ENCODE measurements around the gene KCNC3.

KCNC3 gene

DNA sequence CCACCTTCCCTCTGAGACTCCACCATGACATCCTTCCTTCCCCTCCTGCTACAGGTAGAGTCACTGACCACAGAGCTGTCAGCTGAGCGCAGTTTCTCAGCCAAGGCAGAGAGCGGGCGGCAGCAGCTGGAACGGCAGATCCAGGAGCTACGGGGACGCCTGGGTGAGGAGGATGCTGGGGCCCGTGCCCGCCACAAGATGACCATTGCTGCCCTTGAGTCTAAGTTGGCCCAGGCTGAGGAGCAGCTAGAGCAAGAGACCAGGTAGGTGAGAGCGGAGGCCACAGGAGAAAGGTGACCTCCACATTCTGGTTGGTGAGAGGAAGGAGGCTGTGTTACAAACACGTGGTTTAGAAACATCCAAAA, 27.6 kb downstream of the KCNC3 start:
- no peaks in the 10 kb centered on the region for H3K36me3 ChIP-seq (replicated peaks)
- no peaks in the 10 kb centered on the region for H3K9me3 ChIP-seq
- no peaks in the 10 kb centered on the region for H3K4me1 ChIP-seq
- no peaks in the 10 kb centered on the region for H3K27me3 ChIP-seq (ENCODE audit: low read depth)
- in situ Hi-C loops (cut with MboI; ENCODE audit: low sequenced_read_pairs), result no loop called here
- no peak for DNase-seq (ENCODE audit: low spot score in 2 of 2)
- no peak overlapping the region for H3K4me3 ChIP-seq

DNA sequence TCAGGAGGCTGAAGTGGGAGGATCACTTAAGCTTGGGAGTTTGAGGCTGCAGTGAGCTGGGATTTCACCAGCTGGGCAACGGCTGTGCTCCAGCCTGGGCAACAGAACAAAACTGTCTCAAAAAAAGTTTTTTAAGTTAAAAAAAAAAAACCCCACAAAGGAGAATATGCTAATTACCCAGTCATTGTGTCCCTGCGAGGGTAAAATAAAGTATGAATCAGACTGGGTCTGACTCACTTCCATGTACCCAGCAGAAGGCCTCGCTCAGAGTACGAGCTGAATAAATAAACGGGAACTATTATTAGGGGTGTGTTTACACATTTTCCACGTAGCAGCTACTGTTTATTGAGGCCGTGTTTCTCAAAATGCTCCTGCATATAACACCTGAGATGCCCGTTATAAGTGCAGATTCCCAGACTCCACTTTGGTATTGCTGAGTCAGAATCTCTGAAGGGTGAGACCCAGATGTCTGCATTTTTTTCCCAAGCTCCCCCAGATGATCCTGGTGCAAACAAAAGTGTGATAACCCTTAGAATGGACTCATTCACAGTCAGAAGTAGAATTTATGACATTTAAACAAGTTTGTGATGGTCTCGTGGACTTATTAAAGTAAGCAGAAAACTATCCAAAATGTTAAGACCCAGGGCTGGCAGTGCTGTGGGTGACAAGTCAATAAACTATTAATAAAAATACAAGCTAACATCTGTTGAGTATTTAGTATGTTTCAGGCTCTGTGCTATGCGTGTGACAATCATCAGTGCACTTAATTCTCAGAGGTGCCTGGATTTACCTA, 28.2 kb downstream of the KCNC3 start:
- no peaks in the 10 kb centered on the region for H3K27me3 ChIP-seq (ENCODE audit: low read depth)
- DNase-seq (ENCODE audit: low spot score in 2 of 2), result no peak
- no peaks in the 10 kb centered on the region for H3K4me1 ChIP-seq
- no peaks in the 10 kb centered on the region for H3K36me3 ChIP-seq (replicated peaks)
- in situ Hi-C loops (cut with MboI; ENCODE audit: low sequenced_read_pairs), result no loop called here
- H3K4me3 ChIP-seq, result no peak overlapping the region
- no peaks in the 10 kb centered on the region for H3K9me3 ChIP-seq

DNA sequence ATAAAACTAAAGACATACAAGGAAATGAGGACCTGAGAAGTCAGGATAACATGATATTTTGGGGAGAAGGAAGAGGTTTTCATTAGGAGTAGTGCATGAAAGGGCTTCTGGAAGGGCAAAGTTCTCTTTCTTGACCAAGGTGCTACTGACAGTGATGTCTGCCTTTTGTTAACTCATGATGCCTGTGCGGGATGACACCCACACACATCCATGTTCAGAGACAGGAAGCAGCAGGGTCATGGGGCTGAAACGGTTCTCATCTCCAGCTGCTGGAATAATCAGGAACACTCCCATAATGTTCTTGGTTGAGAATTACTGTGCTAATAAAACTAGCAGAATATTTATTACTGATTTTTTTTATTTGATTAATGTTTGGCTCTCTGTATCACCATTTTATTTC, 29.1 kb downstream of the KCNC3 start:
- H3K27me3 ChIP-seq (ENCODE audit: low read depth), result no peaks in the 10 kb centered on the region
- in situ Hi-C loops (cut with MboI; ENCODE audit: low sequenced_read_pairs), result no loop called here
- H3K4me3 ChIP-seq, result no peak overlapping the region
- DNase-seq (ENCODE audit: low spot score in 2 of 2), result no peak
- H3K36me3 ChIP-seq (replicated peaks), result no peaks in the 10 kb centered on the region
- no peaks in the 10 kb centered on the region for H3K4me1 ChIP-seq
- no peaks in the 10 kb centered on the region for H3K9me3 ChIP-seq

DNA sequence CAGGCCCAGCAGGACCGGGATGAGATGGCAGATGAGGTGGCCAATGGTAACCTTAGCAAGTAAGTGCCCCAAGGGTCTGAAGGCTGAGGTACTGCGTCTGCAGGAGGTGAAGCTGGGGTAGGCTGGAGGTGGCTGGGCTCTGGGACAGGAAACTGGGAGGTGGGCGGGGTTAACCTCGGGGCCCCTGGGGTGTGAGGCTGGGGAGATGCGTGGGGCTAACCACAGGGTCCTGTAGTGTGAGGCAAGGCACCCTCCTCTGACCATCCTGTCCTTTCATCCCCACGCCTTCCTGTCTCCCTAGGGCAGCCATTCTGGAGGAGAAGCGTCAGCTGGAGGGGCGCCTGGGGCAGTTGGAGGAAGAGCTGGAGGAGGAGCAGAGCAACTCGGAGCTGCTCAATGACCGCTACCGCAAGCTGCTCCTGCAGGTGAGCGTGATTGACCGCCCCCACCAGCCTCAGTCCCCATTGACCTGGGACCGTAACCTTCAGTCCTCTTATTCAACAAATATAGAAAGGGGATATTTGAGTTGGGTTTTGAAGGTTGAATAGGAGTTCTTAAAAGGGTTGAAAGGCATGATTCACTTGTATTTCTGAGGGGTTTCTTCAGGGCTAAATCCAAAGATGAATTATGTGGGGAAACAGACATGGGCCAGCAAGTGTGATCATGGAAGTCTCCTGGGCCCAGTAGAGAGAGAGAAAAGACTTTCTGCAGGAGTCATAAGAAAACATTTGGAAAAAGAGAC, 35.7 kb downstream of the KCNC3 start:
- Histone ChIP-seq H3K9me3 (no peaks in the 10 kb centered on the region), H3K4me3 (no peak overlapping the region), H3K36me3 (replicated peaks) (no peaks in the 10 kb centered on the region), H3K27me3 (ENCODE audit: low read depth) (no peaks in the 10 kb centered on the region), H3K4me1 (no peaks in the 10 kb centered on the region)
- in situ Hi-C loops (cut with MboI; ENCODE audit: low sequenced_read_pairs), result no loop called here
- no peak for DNase-seq (ENCODE audit: low spot score in 2 of 2)

DNA sequence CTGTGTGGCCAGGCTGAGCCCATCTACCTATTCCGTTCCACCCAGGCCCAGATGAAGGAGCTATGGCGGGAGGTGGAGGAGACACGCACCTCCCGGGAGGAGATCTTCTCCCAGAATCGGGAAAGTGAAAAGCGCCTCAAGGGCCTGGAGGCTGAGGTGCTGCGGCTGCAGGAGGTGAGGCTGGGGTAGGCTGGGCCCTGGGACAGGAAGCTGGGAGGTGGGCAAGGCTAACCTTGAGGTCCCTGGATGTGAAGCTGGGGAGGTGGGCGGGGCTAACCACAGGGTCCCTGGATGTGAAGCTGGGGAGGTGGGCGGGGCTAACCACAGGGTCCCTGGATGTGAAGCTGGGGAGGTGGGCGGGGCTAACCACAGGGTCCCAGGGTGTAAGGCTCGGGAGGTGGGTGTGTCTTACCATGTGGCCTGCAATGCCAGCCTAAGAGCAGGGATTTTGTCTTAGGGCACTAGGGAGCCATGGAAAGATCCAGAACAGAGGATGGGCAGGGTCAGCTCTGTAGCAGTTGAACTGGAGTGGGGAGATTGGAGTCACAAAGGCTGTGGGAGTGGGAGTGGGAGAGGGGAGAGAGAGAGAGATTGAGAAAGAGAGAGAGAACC, 36.9 kb downstream of the KCNC3 start:
- H3K4me1 ChIP-seq, result no peaks in the 10 kb centered on the region
- no peaks in the 10 kb centered on the region for H3K27me3 ChIP-seq (ENCODE audit: low read depth)
- no peak overlapping the region for H3K4me3 ChIP-seq
- H3K9me3 ChIP-seq, result no peaks in the 10 kb centered on the region
- no peak for DNase-seq (ENCODE audit: low spot score in 2 of 2)
- no peaks in the 10 kb centered on the region for H3K36me3 ChIP-seq (replicated peaks)
- in situ Hi-C loops (cut with MboI; ENCODE audit: low sequenced_read_pairs), result no loop called here

DNA sequence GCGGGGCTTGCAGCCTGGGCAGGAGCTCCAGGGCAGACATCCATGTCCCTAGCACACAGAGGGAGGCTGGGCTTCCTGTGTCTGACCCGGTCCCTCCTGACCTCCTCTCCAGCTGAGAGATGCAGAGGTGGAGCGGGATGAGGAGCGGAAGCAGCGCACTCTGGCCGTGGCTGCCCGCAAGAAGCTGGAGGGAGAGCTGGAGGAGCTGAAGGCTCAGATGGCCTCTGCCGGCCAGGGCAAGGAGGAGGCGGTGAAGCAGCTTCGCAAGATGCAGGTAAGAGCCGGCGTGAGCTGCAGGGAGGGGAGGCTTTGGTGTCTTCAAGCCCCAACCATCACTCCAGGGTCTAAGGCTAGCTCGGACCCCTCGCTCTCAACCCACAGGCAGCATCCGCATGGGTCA, 38.4 kb downstream of the KCNC3 start:
- no peaks in the 10 kb centered on the region for H3K36me3 ChIP-seq (replicated peaks)
- no peak overlapping the region for H3K4me3 ChIP-seq
- DNase-seq (ENCODE audit: low spot score in 2 of 2), result no peak
- H3K27me3 ChIP-seq (ENCODE audit: low read depth), result no peaks in the 10 kb centered on the region
- in situ Hi-C loops (cut with MboI; ENCODE audit: low sequenced_read_pairs), result no loop called here
- H3K9me3 ChIP-seq, result no peaks in the 10 kb centered on the region
- H3K4me1 ChIP-seq, result no peaks in the 10 kb centered on the region

DNA sequence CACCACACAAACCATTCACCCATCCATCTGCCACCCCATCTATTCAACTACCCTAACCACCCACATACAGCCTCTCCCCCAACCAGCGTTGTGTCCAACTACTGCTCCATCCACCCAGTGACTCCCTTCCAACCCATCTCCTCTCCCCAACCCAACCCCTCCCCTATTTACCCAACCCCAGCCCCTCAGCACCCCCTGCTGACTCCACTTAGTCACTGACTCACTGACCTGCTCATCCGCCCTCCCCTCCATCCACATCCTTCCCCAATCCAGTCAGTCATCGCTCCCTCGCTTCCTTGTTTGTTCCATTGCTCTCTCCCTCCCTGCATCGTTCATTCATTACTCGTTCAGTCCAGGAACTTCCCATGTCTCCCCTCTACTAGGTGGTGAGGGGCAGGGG, 39.2 kb downstream of the KCNC3 start:
- no peaks in the 10 kb centered on the region for H3K27me3 ChIP-seq (ENCODE audit: low read depth)
- in situ Hi-C loops (cut with MboI; ENCODE audit: low sequenced_read_pairs), result no loop called here
- no peaks in the 10 kb centered on the region for H3K36me3 ChIP-seq (replicated peaks)
- no peaks in the 10 kb centered on the region for H3K4me1 ChIP-seq
- H3K4me3 ChIP-seq, result no peak overlapping the region
- DNase-seq (ENCODE audit: low spot score in 2 of 2), result no peak
- H3K9me3 ChIP-seq, result no peaks in the 10 kb centered on the region

DNA sequence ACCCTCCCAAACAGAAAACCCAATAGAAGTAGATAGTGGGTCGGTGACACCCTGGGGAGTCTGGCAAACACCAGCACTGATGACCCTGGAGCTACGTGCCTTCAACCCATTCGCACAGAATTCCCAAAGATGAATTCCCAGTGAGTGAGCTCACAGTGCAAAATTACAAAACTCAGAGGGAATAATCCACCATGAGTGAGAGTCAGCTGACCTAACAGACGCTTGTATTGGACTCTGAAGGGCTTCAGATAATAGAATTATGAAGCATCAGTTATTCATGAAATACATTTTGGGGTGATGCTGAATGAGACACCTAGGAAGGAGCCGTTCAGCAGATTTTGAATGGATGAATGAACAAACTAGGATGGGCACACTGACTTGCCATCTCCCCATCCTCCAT, 40.2 kb downstream of the KCNC3 start:
- Histone ChIP-seq H3K36me3 (replicated peaks) (no peaks in the 10 kb centered on the region), H3K9me3 (no peaks in the 10 kb centered on the region), H3K4me1 (no peaks in the 10 kb centered on the region), H3K27me3 (ENCODE audit: low read depth) (no peaks in the 10 kb centered on the region), H3K4me3 (no peak overlapping the region)
- in situ Hi-C loops (cut with MboI; ENCODE audit: low sequenced_read_pairs), result no loop called here
- DNase-seq (ENCODE audit: low spot score in 2 of 2), result no peak

DNA sequence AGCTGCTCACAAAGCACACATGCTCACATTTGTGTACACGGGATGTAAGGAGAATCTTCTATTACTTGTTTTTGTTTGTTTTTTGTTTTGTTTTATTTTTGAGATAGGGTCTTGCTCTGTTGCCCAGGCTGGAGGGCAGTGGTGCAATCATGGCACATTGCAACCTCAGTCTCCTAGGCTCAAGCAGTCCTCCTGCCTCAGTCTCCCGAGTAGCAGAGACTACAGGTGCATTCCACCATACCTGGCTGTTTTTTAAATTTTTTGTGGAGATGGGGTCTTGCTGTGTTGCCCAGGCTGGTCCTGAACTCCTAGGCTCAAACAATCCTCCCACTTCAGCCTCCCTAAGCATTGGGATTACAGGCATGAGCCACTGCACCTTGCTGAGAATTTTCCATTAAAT, 41.8 kb downstream of the KCNC3 start:
- no peaks in the 10 kb centered on the region for H3K4me1 ChIP-seq
- H3K9me3 ChIP-seq, result no peaks in the 10 kb centered on the region
- no peak overlapping the region for H3K4me3 ChIP-seq
- H3K36me3 ChIP-seq (replicated peaks), result no peaks in the 10 kb centered on the region
- DNase-seq (ENCODE audit: low spot score in 2 of 2), result no peak
- in situ Hi-C loops (cut with MboI; ENCODE audit: low sequenced_read_pairs), result no loop called here
- H3K27me3 ChIP-seq (ENCODE audit: low read depth), result no peaks in the 10 kb centered on the region

DNA sequence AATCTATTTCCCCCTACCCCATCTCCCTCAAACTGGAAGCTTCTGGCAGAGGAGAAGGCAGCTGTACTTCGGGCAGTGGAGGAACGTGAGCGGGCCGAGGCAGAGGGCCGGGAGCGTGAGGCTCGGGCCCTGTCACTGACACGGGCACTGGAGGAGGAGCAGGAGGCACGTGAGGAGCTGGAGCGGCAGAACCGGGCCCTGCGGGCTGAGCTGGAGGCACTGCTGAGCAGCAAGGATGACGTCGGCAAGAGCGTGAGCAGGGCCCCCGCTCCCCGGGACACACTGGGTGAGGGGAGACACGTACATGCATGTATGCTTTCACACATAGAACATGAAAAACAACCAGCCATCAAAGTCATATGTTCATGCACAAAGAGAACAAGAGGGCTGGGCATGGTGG, 42.7 kb downstream of the KCNC3 start:
- no peaks in the 10 kb centered on the region for H3K27me3 ChIP-seq (ENCODE audit: low read depth)
- in situ Hi-C loops (cut with MboI; ENCODE audit: low sequenced_read_pairs), result no loop called here

DNA sequence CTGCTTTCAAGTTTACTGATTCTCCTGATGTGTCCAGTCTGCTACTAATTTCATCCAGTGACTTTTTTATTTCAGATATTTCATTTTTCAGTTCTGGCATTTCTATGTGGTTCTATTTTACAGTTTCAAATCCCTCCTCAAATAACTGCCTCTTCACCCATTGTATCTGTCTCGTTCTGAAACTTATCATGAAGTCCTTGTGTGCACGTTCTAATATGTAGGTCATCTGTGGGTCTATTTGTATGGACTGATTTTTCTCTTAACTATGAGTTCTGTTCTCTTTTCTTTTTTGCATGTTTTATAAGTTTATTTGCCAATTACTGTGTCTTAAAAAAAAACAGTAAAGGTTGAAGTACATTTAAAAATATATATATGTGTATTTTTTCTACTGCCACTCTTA, 43.3 kb downstream of the KCNC3 start:
- H3K9me3 ChIP-seq, result no peaks in the 10 kb centered on the region
- no peaks in the 10 kb centered on the region for H3K36me3 ChIP-seq (replicated peaks)
- H3K4me3 ChIP-seq, result no peak overlapping the region
- no peak for DNase-seq (ENCODE audit: low spot score in 2 of 2)
- no peaks in the 10 kb centered on the region for H3K27me3 ChIP-seq (ENCODE audit: low read depth)
- H3K4me1 ChIP-seq, result no peaks in the 10 kb centered on the region
- in situ Hi-C loops (cut with MboI; ENCODE audit: low sequenced_read_pairs), result no loop called here

More for the DNA sequence above, 42.7 kb downstream of the KCNC3 start:
- no peak for DNase-seq (ENCODE audit: low spot score in 2 of 2)
- Histone ChIP-seq H3K36me3 (replicated peaks) (no peaks in the 10 kb centered on the region), H3K9me3 (no peaks in the 10 kb centered on the region), H3K4me3 (no peak overlapping the region), H3K4me1 (no peaks in the 10 kb centered on the region)

DNA sequence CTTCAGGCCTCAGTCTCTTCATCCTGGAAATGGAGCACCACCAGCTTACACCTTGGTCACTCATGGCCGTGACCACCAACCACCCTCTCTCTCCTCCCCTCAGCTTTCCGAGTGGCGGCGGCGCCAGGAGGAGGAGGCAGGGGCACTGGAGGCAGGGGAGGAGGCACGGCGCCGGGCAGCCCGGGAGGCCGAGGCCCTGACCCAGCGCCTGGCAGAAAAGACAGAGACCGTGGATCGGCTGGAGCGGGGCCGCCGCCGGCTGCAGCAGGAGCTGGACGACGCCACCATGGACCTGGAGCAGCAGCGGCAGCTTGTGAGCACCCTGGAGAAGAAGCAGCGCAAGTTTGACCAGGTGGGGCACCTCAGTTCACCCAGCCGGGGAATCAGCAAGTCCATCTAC, 47.7 kb downstream of the KCNC3 start:
- Histone ChIP-seq H3K27me3 (ENCODE audit: low read depth) (no peaks in the 10 kb centered on the region), H3K9me3 (no peaks in the 10 kb centered on the region), H3K36me3 (replicated peaks) (no peaks in the 10 kb centered on the region), H3K4me3 (no peak overlapping the region), H3K4me1 (no peaks in the 10 kb centered on the region)
- in situ Hi-C loops (cut with MboI; ENCODE audit: low sequenced_read_pairs), result no loop called here
- no peak for DNase-seq (ENCODE audit: low spot score in 2 of 2)

DNA sequence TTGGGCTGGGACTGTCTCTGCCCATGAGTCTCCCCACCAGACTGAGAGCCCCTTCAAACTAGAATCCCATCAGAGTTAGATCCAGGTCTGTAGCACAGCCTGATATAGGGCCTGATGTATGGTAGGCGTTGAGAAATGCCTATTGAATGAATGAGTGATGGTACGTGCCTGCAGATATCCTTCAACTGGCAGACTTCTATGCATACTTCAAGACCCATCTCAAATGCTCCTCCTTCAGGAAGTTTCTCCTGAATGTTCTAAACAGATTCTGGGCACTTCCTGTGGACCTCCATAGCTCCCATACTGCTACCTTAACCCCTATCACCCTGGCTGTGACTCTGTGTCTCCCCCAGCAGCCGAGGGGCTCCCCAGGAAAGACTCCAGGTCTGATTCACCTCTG, 48.2 kb downstream of the KCNC3 start:
- Histone ChIP-seq H3K4me1 (no peaks in the 10 kb centered on the region), H3K9me3 (no peaks in the 10 kb centered on the region), H3K4me3 (no peak overlapping the region), H3K36me3 (replicated peaks) (no peaks in the 10 kb centered on the region), H3K27me3 (ENCODE audit: low read depth) (no peaks in the 10 kb centered on the region)
- no peak for DNase-seq (ENCODE audit: low spot score in 2 of 2)
- in situ Hi-C loops (cut with MboI; ENCODE audit: low sequenced_read_pairs), result no loop called here

DNA sequence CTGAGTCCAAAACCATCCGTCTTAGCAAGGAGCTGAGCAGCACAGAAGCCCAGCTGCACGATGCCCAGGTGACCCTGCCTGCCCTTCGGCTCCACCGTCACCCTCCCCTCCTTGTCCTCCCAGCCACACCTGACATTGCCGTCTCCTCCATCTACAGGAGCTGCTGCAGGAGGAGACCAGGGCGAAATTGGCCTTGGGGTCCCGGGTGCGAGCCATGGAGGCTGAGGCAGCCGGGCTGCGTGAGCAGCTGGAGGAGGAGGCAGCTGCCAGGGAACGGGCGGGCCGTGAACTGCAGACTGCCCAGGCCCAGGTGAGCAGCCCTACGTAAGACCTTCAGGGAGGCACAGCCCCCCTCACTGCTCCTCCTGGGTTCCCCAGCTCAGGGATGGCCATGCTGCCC, 49.1 kb downstream of the KCNC3 start:
- Histone ChIP-seq H3K9me3 (no peaks in the 10 kb centered on the region), H3K4me3 (no peak overlapping the region), H3K36me3 (replicated peaks) (no peaks in the 10 kb centered on the region), H3K4me1 (no peaks in the 10 kb centered on the region), H3K27me3 (ENCODE audit: low read depth) (no peaks in the 10 kb centered on the region)
- in situ Hi-C loops (cut with MboI; ENCODE audit: low sequenced_read_pairs), result no loop called here
- no peak for DNase-seq (ENCODE audit: low spot score in 2 of 2)

Data from HAP-1 (cell line).